GM21360 (cell line): ENCODE results near the gene OLIG2.

ENCODE experiments used
- ATAC-seq: cut with Tn5 transposase; IDR thresholded peaks from one replicate; pipeline ENCODE4 v1.9.1; 2021; ENCODE audit warnings: mild to moderate bottlenecking, moderate library complexity; ENCODE audit not compliant: unreplicated experiment

Gene OLIG2

GRCh38 chr21:33019885-33020557 lies 5.7 kb upstream of the OLIG2 start:
- no peak for ATAC-seq

- ATAC-seq: no peak
Measured at GRCh38 chr21:33020558-33021100, 5.1 kb upstream of the OLIG2 start.

GRCh38 chr21:33021150-33021549 lies 4.6 kb upstream of the OLIG2 start:
- no peak for ATAC-seq

- no peak for ATAC-seq
Measured at GRCh38 chr21:33021667-33022066, 4.1 kb upstream of the OLIG2 start.

GRCh38 chr21:33022489-33022827 lies 3.3 kb upstream of the OLIG2 start:
- ATAC-seq: no peak

GRCh38 chr21:33022828-33023573 lies 2.7 kb upstream of the OLIG2 start:
- ATAC-seq: no peak

- no peak for ATAC-seq
Measured at GRCh38 chr21:33023574-33024200, 2.0 kb upstream of the OLIG2 start.

- no peak for ATAC-seq
Measured at GRCh38 chr21:33024201-33025103, 1.3 kb upstream of the OLIG2 start.

- no peak for ATAC-seq
Measured at GRCh38 chr21:33025106-33025488, 638 bp upstream of the OLIG2 start.

GRCh38 chr21:33026443-33026858 lies 716 bp downstream of the OLIG2 start:
- no peak for ATAC-seq

GRCh38 chr21:33026878-33027400 lies 1.2 kb downstream of the OLIG2 start:
- ATAC-seq: no peak

GRCh38 chr21:33027401-33028286 lies 1.9 kb downstream of the OLIG2 start:
- no peak for ATAC-seq

GRCh38 chr21:33028287-33028670 lies 2.5 kb downstream of the OLIG2 start:
- no peak for ATAC-seq

- ATAC-seq: no peak
Measured at GRCh38 chr21:33028773-33029384, 3.1 kb downstream of the OLIG2 start.

GRCh38 chr21:33029385-33029921 lies 3.7 kb downstream of the OLIG2 start:
- no peak for ATAC-seq

GRCh38 chr21:33029975-33030461 lies 4.3 kb downstream of the OLIG2 start:
- ATAC-seq: no peak

GRCh38 chr21:33030633-33031032 lies 4.9 kb downstream of the OLIG2 start:
- no peak for ATAC-seq

- no peak for ATAC-seq
Measured at GRCh38 chr21:33031152-33031911, 5.6 kb downstream of the OLIG2 start.
